Left ventricle myocardium inferior (tissue), 1 donor: Measurements from ENCODE around the gene ZXDC. TPM values are rescaled to one million over a fixed set of nuclear protein-coding genes. Genes with fewer than 3 reads are reported as not detected.

Experiments
- DNase-seq: peaks from one replicate; pipeline ENCODE4 v3.0.0-alpha.2; 2020
- H3K27ac ChIP-seq: fragments of 200-600 bp; replicated peaks from 2 replicates; pipeline ENCODE4 v1.8.0; 2021
- H3K27me3 ChIP-seq: fragments of 200-600 bp; 2 replicates; pipeline ENCODE4 v1.8.0; 2021; ENCODE audit warnings: low read depth
- H3K36me3 ChIP-seq: fragments of 200-600 bp; 2 replicates; pipeline ENCODE4 v1.8.0; 2021
- H3K4me1 ChIP-seq: fragments of 200-600 bp; 2 replicates; pipeline ENCODE4 v1.8.0; 2021
- H3K4me3 ChIP-seq: fragments of 200-600 bp; 2 replicates; pipeline ENCODE4 v1.8.0; 2021; ENCODE audit warnings: mild to moderate bottlenecking, moderate library complexity
- H3K9me3 ChIP-seq: fragments of 200-600 bp; replicated peaks from 2 replicates; pipeline ENCODE4 v1.8.0; 2021
- CTCF ChIP-seq: fragments of 200-600 bp; IDR thresholded peaks from 2 replicates; pipeline ENCODE4 v1.8.0; 2021; ENCODE audit warnings: antibody characterized with exemption, mild to moderate bottlenecking, borderline replicate concordance
- intact Hi-C: fragments of 100-400 bp; cut with micrococcal nuclease; formaldehyde crosslinking; loops from one replicate; pipeline ENCODE4 v1.11.0; 2022
- total RNA-seq: library from RNA; stranded (reverse); fragmentation: NEBNext Ultra II Directional; extraction: Animal tissue kit (Norgen Biotek cat#: 25700); gene quantifications from one replicate; pipeline ENCODE4 v1.2.1, GENCODE V29; 2021
- donor health status: DM: no; HTN: yes; CAD: no; lungs with severe emphysema.

Gene ZXDC
- total RNA-seq, 1 donor from 2014 or later = 15.6 TPM

GRCh38 chr3:126423191-126424038 is 52.3 kb downstream of the ZXDC start:
- Histone ChIP-seq H3K9me3 (peaks cover 31% of the 10 kb centered on the region), H3K36me3 (no peaks in the 10 kb centered on the region), H3K27me3 (peaks cover 5% of the 10 kb centered on the region), H3K27ac (no peak overlapping the region), H3K4me1 (no peaks in the 10 kb centered on the region), H3K4me3 (no peak overlapping the region)
- no peak for TF ChIP-seq CTCF
- no peak for DNase-seq
- intact Hi-C loops = no loop called here

GRCh38 chr3:126422571-126423091 is 53.1 kb downstream of the ZXDC start:
- Histone ChIP-seq H3K4me1 (no peaks in the 10 kb centered on the region), H3K9me3 (peaks cover 25% of the 10 kb centered on the region), H3K4me3 (no peak overlapping the region), H3K27me3 (peaks cover 13% of the 10 kb centered on the region), H3K27ac (no peak overlapping the region), H3K36me3 (no peaks in the 10 kb centered on the region)
- DNase-seq = no peak
- TF ChIP-seq CTCF = no peak
- intact Hi-C loops = no loop called here

GRCh38 chr3:126422121-126422520 is 53.6 kb downstream of the ZXDC start:
- Histone ChIP-seq H3K4me3 (no peak overlapping the region), H3K9me3 (peaks cover 20% of the 10 kb centered on the region), H3K36me3 (no peaks in the 10 kb centered on the region), H3K4me1 (no peaks in the 10 kb centered on the region), H3K27me3 (peaks cover 18% of the 10 kb centered on the region), H3K27ac (no peak overlapping the region)
- no peak for TF ChIP-seq CTCF
- intact Hi-C loops = no loop called here
- no peak for DNase-seq

GRCh38 chr3:126421573-126422119 is 54.0 kb downstream of the ZXDC start:
- no peak for TF ChIP-seq CTCF
- H3K4me1 ChIP-seq = no peaks in the 10 kb centered on the region
- H3K9me3 ChIP-seq = peaks cover 15% of the 10 kb centered on the region
- H3K36me3 ChIP-seq = no peaks in the 10 kb centered on the region
- no peak for DNase-seq
- H3K27me3 ChIP-seq = peaks cover 23% of the 10 kb centered on the region
- intact Hi-C loops = no loop called here
- H3K4me3 ChIP-seq = no peak overlapping the region
- H3K27ac ChIP-seq = no peak overlapping the region

GRCh38 chr3:126419886-126420786 is 55.6 kb downstream of the ZXDC start:
- Histone ChIP-seq H3K36me3 (no peaks in the 10 kb centered on the region), H3K27ac (no peak overlapping the region), H3K4me1 (peaks cover 5% of the 10 kb centered on the region), H3K4me3 (no peak overlapping the region), H3K9me3 (no peaks in the 10 kb centered on the region), H3K27me3 (peaks cover 38% of the 10 kb centered on the region)
- no peak for DNase-seq
- TF ChIP-seq CTCF = no peak
- intact Hi-C loops = no loop called here
